ENCODE measurements around the gene ZNHIT2.

DNA sequence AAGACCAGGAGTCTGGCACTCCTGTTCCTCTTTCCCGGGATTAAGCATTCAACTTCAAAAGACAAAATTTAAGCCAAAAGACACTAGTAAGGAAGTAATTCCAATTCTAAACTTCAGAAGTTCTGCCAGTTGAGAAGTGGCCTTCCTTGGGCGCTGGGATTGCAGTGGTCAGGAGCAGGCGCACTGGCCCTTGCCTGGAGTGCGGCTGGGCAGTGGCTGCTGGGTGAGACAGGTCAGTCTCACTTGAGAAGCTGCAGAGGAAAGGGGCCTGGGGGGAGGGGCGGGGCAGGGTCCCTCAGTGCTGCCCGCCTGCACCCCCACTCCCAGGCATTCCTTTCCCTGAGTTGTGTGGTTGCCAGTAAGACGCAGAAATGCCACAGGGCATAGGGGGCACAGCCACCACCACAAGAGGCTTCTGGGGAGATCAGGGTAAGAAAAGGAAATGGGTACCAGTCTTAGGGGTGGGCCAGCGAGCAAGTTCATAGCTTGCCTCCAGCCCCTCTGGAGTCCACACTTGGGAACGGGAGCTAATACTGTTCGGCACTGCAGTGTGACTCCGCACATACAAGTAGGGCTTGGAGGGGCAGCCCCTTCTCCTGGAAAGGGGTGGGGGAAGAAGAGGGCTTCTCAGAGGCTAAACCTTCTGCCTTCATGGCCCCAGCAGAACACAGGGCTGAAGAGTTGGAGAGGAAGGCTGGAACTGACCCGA is 10.1 kb upstream of the ZNHIT2 start:
- TF ChIP-seq, protein P1, sequence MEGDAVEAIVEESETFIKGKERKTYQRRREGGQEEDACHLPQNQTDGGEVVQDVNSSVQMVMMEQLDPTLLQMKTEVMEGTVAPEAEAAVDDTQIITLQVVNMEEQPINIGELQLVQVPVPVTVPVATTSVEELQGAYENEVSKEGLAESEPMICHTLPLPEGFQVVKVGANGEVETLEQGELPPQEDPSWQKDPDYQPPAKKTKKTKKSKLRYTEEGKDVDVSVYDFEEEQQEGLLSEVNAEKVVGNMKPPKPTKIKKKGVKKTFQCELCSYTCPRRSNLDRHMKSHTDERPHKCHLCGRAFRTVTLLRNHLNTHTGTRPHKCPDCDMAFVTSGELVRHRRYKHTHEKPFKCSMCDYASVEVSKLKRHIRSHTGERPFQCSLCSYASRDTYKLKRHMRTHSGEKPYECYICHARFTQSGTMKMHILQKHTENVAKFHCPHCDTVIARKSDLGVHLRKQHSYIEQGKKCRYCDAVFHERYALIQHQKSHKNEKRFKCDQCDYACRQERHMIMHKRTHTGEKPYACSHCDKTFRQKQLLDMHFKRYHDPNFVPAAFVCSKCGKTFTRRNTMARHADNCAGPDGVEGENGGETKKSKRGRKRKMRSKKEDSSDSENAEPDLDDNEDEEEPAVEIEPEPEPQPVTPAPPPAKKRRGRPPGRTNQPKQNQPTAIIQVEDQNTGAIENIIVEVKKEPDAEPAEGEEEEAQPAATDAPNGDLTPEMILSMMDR (IDR thresholded peaks at IDR 0.05; ENCODE audit: insufficient read depth, low read depth, low read length), result no peak
- TF ChIP-seq EZH2 (IDR thresholded peaks at IDR 0.05; ENCODE audit: insufficient read depth, low read length), result no peak

All from astrocyte (in vitro differentiated cells and primary cell).